GM23248 (cell line): ENCODE measurements around the gene CDK14. TPM values are rescaled to one million over a fixed set of nuclear protein-coding genes. Genes with fewer than 3 reads are reported as not detected.

Experiments
- DNase-seq: peaks from one replicate; pipeline ENCODE4 v3.0.0-alpha.2; 2015
- H2AFZ ChIP-seq: fragments of 200-600 bp; sonication (generic); 2 replicates; pipeline ENCODE4 v1.6.1; 2016; ENCODE audit warnings: antibody characterized with exemption
- H3F3A ChIP-seq: fragments of 200-600 bp; sonication (generic); 2 replicates; pipeline ENCODE4 v1.6.1; 2016; ENCODE audit warnings: mild to moderate bottlenecking, antibody characterized with exemption, mixed run types; ENCODE audit not compliant: insufficient read depth
- H3K27ac ChIP-seq: fragments of 200-600 bp; sonication (generic); 2 replicates; pipeline ENCODE4 v1.5.1; 2016; ENCODE audit warnings: mild to moderate bottlenecking
- H3K27me3 ChIP-seq: fragments of 200-600 bp; sonication (generic); replicated peaks from 2 replicates; pipeline ENCODE4 v1.6.1; 2016; ENCODE audit warnings: mild to moderate bottlenecking; ENCODE audit not compliant: insufficient read depth
- H3K36me3 ChIP-seq: fragments of 200-600 bp; sonication (generic); 2 replicates; pipeline ENCODE4 v1.6.1; 2016; ENCODE audit warnings: low read depth, mild to moderate bottlenecking
- H3K4me1 ChIP-seq: fragments of 200-600 bp; sonication (generic); 2 replicates; pipeline ENCODE4 v1.6.1; 2016; ENCODE audit warnings: mild to moderate bottlenecking; ENCODE audit not compliant: insufficient read depth
- H3K4me2 ChIP-seq: fragments of 200-600 bp; sonication (generic); one replicate; pipeline ENCODE4 v1.6.1; 2016; ENCODE audit warnings: mild to moderate bottlenecking; ENCODE audit not compliant: unreplicated experiment
- H3K4me3 ChIP-seq: fragments of 200-600 bp; sonication (generic); 2 replicates; pipeline ENCODE4 v1.5.1; 2016; ENCODE audit warnings: mild to moderate bottlenecking
- H3K79me2 ChIP-seq: fragments of 200-600 bp; sonication (generic); 2 replicates; pipeline ENCODE4 v1.6.1; 2016; ENCODE audit warnings: mild to moderate bottlenecking; ENCODE audit not compliant: insufficient read depth
- H3K9ac ChIP-seq: fragments of 200-600 bp; sonication (generic); 2 replicates; pipeline ENCODE4 v1.6.1; 2016; ENCODE audit warnings: mild to moderate bottlenecking
- H3K9me2 ChIP-seq: fragments of 200-600 bp; sonication (generic); 2 replicates; pipeline ENCODE4 v1.6.1; 2016; ENCODE audit warnings: mixed run types, mild to moderate bottlenecking, moderate library complexity; ENCODE audit not compliant: insufficient read depth
- H3K9me3 ChIP-seq: fragments of 200-600 bp; sonication (generic); one replicate; pipeline ENCODE4 v1.6.1; 2017; ENCODE audit warnings: low read depth
- H4K20me1 ChIP-seq: fragments of 200-600 bp; sonication (generic); 2 replicates; pipeline ENCODE4 v1.6.0; 2016; ENCODE audit not compliant: insufficient read depth
- EZH2 ChIP-seq: fragments of 200-600 bp; sonication (generic); IDR thresholded peaks from 2 replicates; pipeline ENCODE4 v1.6.1; 2018; ENCODE audit warnings: antibody characterized with exemption, mild to moderate bottlenecking; ENCODE audit not compliant: insufficient read depth, poor library complexity, severe bottlenecking
- EZH2phosphoT487 ChIP-seq: fragments of 200-600 bp; sonication (generic); IDR thresholded peaks from 2 replicates; pipeline ENCODE4 v1.6.1; 2018; ENCODE audit warnings: antibody characterized with exemption, moderate library complexity, mild to moderate bottlenecking, low read depth; ENCODE audit not compliant: insufficient read depth
- WGBS, 2 experiments: methylation state at CpG; one replicate each; pipeline ENCODE4 v1.1.6; 2015 to 2017; ENCODE audit warnings: low lambda C conversion rate in 2 of 2, low coverage in 1 of 2; ENCODE audit errors: missing lambda C conversion rate in 2 of 2; 5-methylcytosine and 5-hydroxymethylcytosine counted together
- in situ Hi-C: fragments of 300-500 bp; cut with MboI; formaldehyde crosslinking; loops from 2 replicates; pipeline ENCODE4 v1.15.0; 2020
- polyA plus RNA-seq: library from polyadenylated mRNA; unstranded; fragments of >200 nt; fragmentation: Nextera tagmentation; extraction: Ambion mirVana; gene quantifications from 2 replicates; pipeline ENCODE4 v1.2.1, GENCODE V29; 2016
- total RNA-seq: library from RNA; depleted of rRNA; stranded (reverse); fragments of >200 nt; shearing (Covaris generic); gene quantifications from 2 replicates; pipeline ENCODE4 v1.2.3, GENCODE V29; 2014

CDK14 gene
- total and polyA plus RNA-seq, 2 experiments from 2014 or later: 19.9 to 21.2 TPM

GRCh38 chr7:91137153-91137787 is 541.1 kb downstream of the CDK14 start:
- Histone ChIP-seq H4K20me1 (no peaks in the 10 kb centered on the region), H3K4me2 (no peak overlapping the region), H3K4me1 (no peaks in the 10 kb centered on the region), H3F3A (no peaks in the 10 kb centered on the region), H3K9me3 (no peaks in the 10 kb centered on the region), H3K4me3 (no peak overlapping the region), H2AFZ (no peak overlapping the region), H3K27me3 (no peaks in the 10 kb centered on the region), H3K36me3 (peaks cover 3% of the 10 kb centered on the region; the same call in 1 of the 2 replicates), H3K9ac (no peak overlapping the region), H3K9me2 (no peaks in the 10 kb centered on the region), H3K79me2 (no peaks in the 10 kb centered on the region), H3K27ac (no peak overlapping the region)
- in situ Hi-C loops: no loop called here
- DNase-seq: no peak
- WGBS, 2 experiments: 96 to 98% methylated on average over 3 of the region's 3 CpGs
- TF ChIP-seq EZH2phosphoT487 (no peak), EZH2 (no peak)

GRCh38 chr7:91137788-91138368 is 541.8 kb downstream of the CDK14 start:
- WGBS, 2 experiments: 98 to 100% methylated on average over 1 of the region's 1 CpG
- Histone ChIP-seq H3K36me3 (peaks cover 3% of the 10 kb centered on the region; the same call in 1 of the 2 replicates), H3K4me3 (no peak overlapping the region), H3K79me2 (no peaks in the 10 kb centered on the region), H3K4me1 (no peaks in the 10 kb centered on the region), H3K9me2 (no peaks in the 10 kb centered on the region), H3F3A (no peaks in the 10 kb centered on the region), H3K4me2 (no peak overlapping the region), H4K20me1 (no peaks in the 10 kb centered on the region), H3K9ac (no peak overlapping the region), H3K9me3 (no peaks in the 10 kb centered on the region), H3K27me3 (no peaks in the 10 kb centered on the region), H2AFZ (no peak overlapping the region), H3K27ac (no peak overlapping the region)
- no peak for DNase-seq
- in situ Hi-C loops: no loop called here
- TF ChIP-seq EZH2phosphoT487 (no peak), EZH2 (no peak)

GRCh38 chr7:91140286-91140685 is 544.2 kb downstream of the CDK14 start:
- in situ Hi-C loops: no loop called here
- Histone ChIP-seq H3K79me2 (no peaks in the 10 kb centered on the region), H3K9ac (no peak overlapping the region), H3K36me3 (peaks cover 3% of the 10 kb centered on the region; the same call in 1 of the 2 replicates), H3K27me3 (no peaks in the 10 kb centered on the region), H3F3A (no peaks in the 10 kb centered on the region), H3K4me3 (no peak overlapping the region), H3K4me1 (no peaks in the 10 kb centered on the region), H2AFZ (no peak overlapping the region), H3K9me2 (no peaks in the 10 kb centered on the region), H3K4me2 (no peak overlapping the region), H3K27ac (no peak overlapping the region), H3K9me3 (no peaks in the 10 kb centered on the region), H4K20me1 (no peaks in the 10 kb centered on the region)
- 89 to 94% methylated on average over 2 of the region's 2 CpGs for WGBS, 2 experiments
- no peak for TF ChIP-seq EZH2
- TF ChIP-seq EZH2phosphoT487: no peak
- DNase-seq: no peak

- Histone ChIP-seq H3K79me2 (no peaks in the 10 kb centered on the region), H3K27ac (no peak overlapping the region), H3K36me3 (peaks cover 3% of the 10 kb centered on the region; the same call in 1 of the 2 replicates), H3K9me2 (no peaks in the 10 kb centered on the region), H3K4me3 (no peak overlapping the region), H2AFZ (no peak overlapping the region), H3K9me3 (no peaks in the 10 kb centered on the region), H4K20me1 (no peaks in the 10 kb centered on the region), H3K9ac (no peak overlapping the region), H3K4me2 (no peak overlapping the region), H3F3A (no peaks in the 10 kb centered on the region), H3K27me3 (no peaks in the 10 kb centered on the region), H3K4me1 (no peaks in the 10 kb centered on the region)
- WGBS, 2 experiments: 84% methylated on average over 4 of the region's 4 CpGs
- in situ Hi-C loops: no loop called here
- no peak for TF ChIP-seq EZH2
- TF ChIP-seq EZH2phosphoT487: no peak
- no peak for DNase-seq
These were observed 544.9 kb downstream of the CDK14 start for GRCh38 chr7:91140982-91141381.
